Mesothelial cell of epicardium (in vitro differentiated cells): Measurements from ENCODE around the gene GDPD2. TPM values are rescaled to one million over a fixed set of nuclear protein-coding genes. Genes with fewer than 3 reads are reported as not detected.
"Not testable (repeated sequence)": the region's sequence is repeated elsewhere in the genome, so short reads cannot be mapped to it uniquely, and the experiment has no call there.

ENCODE experiments used
- DNase-seq, 2 experiments: peaks; one replicate each; pipeline ENCODE4 v3.0.0; 2021; ENCODE audit warnings: low spot score in 2 of 2; ENCODE audit not compliant: unreplicated experiment in 2 of 2
- H3K27ac Mint-ChIP-seq: 2 replicates; pipeline ENCODE4 v1.8.0; 2021; ENCODE audit warnings: mixed read lengths
- H3K27me3 Mint-ChIP-seq: 2 replicates; pipeline ENCODE4 v1.8.0; 2021; ENCODE audit warnings: low read depth, mixed read lengths
- H3K36me3 Mint-ChIP-seq: 2 replicates; pipeline ENCODE4 v1.8.0; 2021; ENCODE audit warnings: mixed read lengths
- H3K4me1 Mint-ChIP-seq: 2 replicates; pipeline ENCODE4 v1.8.0; 2021; ENCODE audit warnings: mixed read lengths
- H3K4me3 Mint-ChIP-seq: 2 replicates; pipeline ENCODE4 v1.8.0; 2021; ENCODE audit warnings: mild to moderate bottlenecking, moderate library complexity, mixed read lengths
- H3K9me3 Mint-ChIP-seq: 2 replicates; pipeline ENCODE4 v1.8.0; 2021; ENCODE audit warnings: mixed read lengths
- CTCF ChIP-seq: fragments of 200-600 bp; sonication (generic); IDR thresholded peaks from one replicate; pipeline ENCODE4 v1.5.0; 2021; ENCODE audit warnings: antibody characterized with exemption; ENCODE audit not compliant: unreplicated experiment
- total RNA-seq: library from RNA; stranded (reverse); gene quantifications from 3 replicates; pipeline ENCODE4 v1.2.1, GENCODE V29; 2021

GDPD2 gene
- total RNA-seq: 0.29 to 0.36 TPM (median 0.31 TPM) in 3 replicates

- Mint-ChIP-seq H3K36me3 (peaks cover 4% of the 10 kb centered on the region), H3K9me3 (peaks cover 3% of the 10 kb centered on the region), H3K4me3 (peak within 1 kb of the TSS; percentile 28), H3K4me1 (peaks cover 7% of the 10 kb centered on the region), H3K27me3 (no peaks in the 10 kb centered on the region), H3K27ac (no peak within 1 kb of the TSS)
- DNase-seq: no peak
- TF ChIP-seq CTCF: no peak
Observed at GRCh38 chrX:70422851-70423341, at the start of gene GDPD2. TSS of gene GDPD2 (plus strand) at chrX:70423314. CDS start at chrX:70424985, 1,671 bp downstream.

- Mint-ChIP-seq H3K27me3 (no peaks in the 10 kb centered on the region), H3K4me3 (no peak overlapping the region), H3K9me3 (peaks cover 38% of the 10 kb centered on the region), H3K4me1 (no peaks in the 10 kb centered on the region), H3K36me3 (peaks cover 23% of the 10 kb centered on the region), H3K27ac (no peak overlapping the region)
- no peak for DNase-seq
- no peak for TF ChIP-seq CTCF
Observed at GRCh38 chrX:70386235-70386634, 36.9 kb upstream of the GDPD2 start.

- no peaks in the 10 kb centered on the region for H3K27me3 Mint-ChIP-seq
- no peak for DNase-seq
- TF ChIP-seq CTCF: no peak
- peaks cover 21% of the 10 kb centered on the region for H3K36me3 Mint-ChIP-seq
- no peak overlapping the region for H3K4me3 Mint-ChIP-seq
- peaks cover 24% of the 10 kb centered on the region for H3K9me3 Mint-ChIP-seq
- no peaks in the 10 kb centered on the region for H3K4me1 Mint-ChIP-seq
- H3K27ac Mint-ChIP-seq: peak overlapping the region; percentile 39
Observed at GRCh38 chrX:70398899-70399298, 24.2 kb upstream of the GDPD2 start.

- H3K27ac Mint-ChIP-seq, H3K27me3 Mint-ChIP-seq, H3K4me3 Mint-ChIP-seq, DNase-seq, H3K4me1 Mint-ChIP-seq: not testable (repeated sequence)
- peaks cover 19% of the 10 kb centered on the region for H3K9me3 Mint-ChIP-seq
- peaks cover 15% of the 10 kb centered on the region for H3K36me3 Mint-ChIP-seq
Observed at GRCh38 chrX:70400181-70400580, 22.9 kb upstream of the GDPD2 start.

- Mint-ChIP-seq H3K27ac (no peak overlapping the region), H3K9me3 (peaks cover 10% of the 10 kb centered on the region), H3K4me1 (no peaks in the 10 kb centered on the region), H3K27me3 (no peaks in the 10 kb centered on the region), H3K4me3 (no peak overlapping the region), H3K36me3 (peaks cover 5% of the 10 kb centered on the region)
- no peak for TF ChIP-seq CTCF
- DNase-seq: no peak
Observed at GRCh38 chrX:70402721-70403120, 20.4 kb upstream of the GDPD2 start.

GRCh38 chrX:70405003-70405402 lies 18.1 kb upstream of the GDPD2 start:
- Mint-ChIP-seq H3K9me3 (peaks cover 17% of the 10 kb centered on the region), H3K27me3 (no peaks in the 10 kb centered on the region), H3K27ac (no peak overlapping the region), H3K36me3 (peaks cover 9% of the 10 kb centered on the region), H3K4me3 (no peak overlapping the region), H3K4me1 (no peaks in the 10 kb centered on the region)
- no peak for TF ChIP-seq CTCF
- DNase-seq: no peak
